Liver (tissue), 3 donors: ENCODE measurements around the gene AEBP2.

Experiments used
- ATF3 ChIP-seq: IDR thresholded peaks from 2 replicates; pipeline ENCODE4 v1.6.1; 2016; ENCODE audit warnings: antibody characterized with exemption
- CTCF ChIP-seq: fragments of 150-350 bp; IDR thresholded peaks from 2 replicates; pipeline ENCODE4 v1.5.1; 2017; ENCODE audit warnings: improper control_type of control experiment, low read depth, low read length; ENCODE audit not compliant: missing input control
- EGR1 ChIP-seq, 2 donors: IDR thresholded peaks; 2 replicates each; pipeline ENCODE4 v1.6.1; 2016 to 2018; ENCODE audit warnings: antibody characterized with exemption in 2 of 2, low read depth in 2 of 2
- RAD21 ChIP-seq, 2 donors: IDR thresholded peaks; 2 replicates each; pipeline ENCODE4 v1.6.1; 2016; ENCODE audit warnings: antibody characterized with exemption in 2 of 2, mild to moderate bottlenecking in 2 of 2
- SP1 ChIP-seq: IDR thresholded peaks from 2 replicates; pipeline ENCODE4 v1.6.1; 2018; ENCODE audit warnings: antibody characterized with exemption, mild to moderate bottlenecking
- TAF1 ChIP-seq: conservative IDR thresholded peaks from 2 replicates; pipeline ENCODE4 v1.6.1; 2016; ENCODE audit warnings: antibody characterized with exemption, mild to moderate bottlenecking
- donor health status: healthy.
- donor health status: healthy.

- TF ChIP-seq CTCF, result no peak
- no peak for TF ChIP-seq TAF1
- TF ChIP-seq ATF3, result no peak
- no peak for TF ChIP-seq EGR1 (IDR thresholded peaks at IDR 0.05; ENCODE audit: low read depth in 2 of 2)
- no peak for TF ChIP-seq SP1
- TF ChIP-seq RAD21 (IDR thresholded peaks at IDR 0.05), result no peak
Measured at GRCh38 chr12:19394385-19394784, 44.9 kb upstream of the AEBP2 start.
